HG03060 (cell line): Measurements from ENCODE around the gene RAB36.

ENCODE experiments used
- ATAC-seq: cut with Tn5 transposase; IDR thresholded peaks from one replicate; pipeline ENCODE4 v1.9.1; 2021; ENCODE audit warnings: low read depth, moderate number of reproducible peaks; ENCODE audit not compliant: unreplicated experiment

Gene RAB36

DNA sequence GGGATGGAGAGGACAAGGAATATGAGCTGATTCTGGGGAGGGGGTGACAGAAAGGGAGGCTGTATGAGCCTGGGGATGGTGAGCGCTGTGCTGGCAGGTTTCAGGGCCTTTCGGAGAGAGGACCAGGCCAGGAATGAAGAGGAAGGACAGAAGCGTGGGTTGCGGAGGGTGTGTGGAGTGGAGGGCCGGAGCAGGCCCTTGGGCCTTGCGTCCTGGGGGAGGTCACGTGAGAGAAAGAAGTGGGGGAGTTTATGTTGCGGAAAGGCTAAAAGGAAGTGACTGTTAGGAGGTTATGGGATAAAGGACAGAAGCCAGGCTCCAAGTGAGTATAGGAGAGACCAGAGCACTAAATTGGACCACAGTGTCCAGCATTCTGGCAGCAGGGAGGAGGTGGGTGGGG, 52.6 kb downstream of the RAB36 start:
- no peak for ATAC-seq

DNA sequence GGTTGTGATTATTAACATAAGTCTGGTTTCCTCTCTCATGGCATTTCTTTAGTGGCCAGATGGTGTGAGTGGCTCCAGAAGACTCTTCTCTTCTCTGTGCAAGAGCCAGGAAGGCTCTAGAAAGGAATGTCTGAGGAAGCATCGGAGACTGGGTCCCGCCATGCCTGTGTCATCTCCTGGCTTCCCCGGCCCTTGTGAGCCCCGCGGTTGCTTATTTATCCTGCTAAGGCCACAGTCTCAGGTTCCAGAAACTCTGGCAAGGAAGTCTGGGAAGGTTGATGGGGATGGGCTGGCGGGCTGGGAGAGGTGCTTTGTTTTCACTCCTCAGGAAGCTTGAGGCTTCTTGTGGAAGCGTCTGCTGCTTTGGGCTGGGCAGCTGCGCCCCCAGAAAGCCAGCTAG, 53.9 kb downstream of the RAB36 start:
- no peak for ATAC-seq

DNA sequence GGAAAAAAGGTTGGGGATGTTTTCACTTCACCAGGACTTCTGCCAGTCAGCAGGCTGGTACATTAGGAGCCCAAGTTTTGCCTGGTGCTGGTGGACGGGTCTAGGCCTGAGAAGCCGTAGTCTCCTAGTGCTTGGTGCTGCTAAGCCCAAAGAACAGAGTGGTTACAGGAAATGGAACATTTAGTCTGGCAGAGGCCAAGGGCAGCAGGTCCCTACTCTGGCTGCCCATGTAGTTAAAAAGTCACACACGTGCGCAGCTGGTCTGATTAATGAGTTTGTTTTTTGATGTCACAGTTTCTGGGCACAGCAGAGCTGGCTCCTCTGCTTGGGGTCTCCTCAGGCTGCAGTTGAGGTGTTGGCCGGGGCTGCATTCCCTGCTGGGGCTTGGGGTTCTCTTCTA, 55.6 kb downstream of the RAB36 start:
- ATAC-seq, result no peak

DNA sequence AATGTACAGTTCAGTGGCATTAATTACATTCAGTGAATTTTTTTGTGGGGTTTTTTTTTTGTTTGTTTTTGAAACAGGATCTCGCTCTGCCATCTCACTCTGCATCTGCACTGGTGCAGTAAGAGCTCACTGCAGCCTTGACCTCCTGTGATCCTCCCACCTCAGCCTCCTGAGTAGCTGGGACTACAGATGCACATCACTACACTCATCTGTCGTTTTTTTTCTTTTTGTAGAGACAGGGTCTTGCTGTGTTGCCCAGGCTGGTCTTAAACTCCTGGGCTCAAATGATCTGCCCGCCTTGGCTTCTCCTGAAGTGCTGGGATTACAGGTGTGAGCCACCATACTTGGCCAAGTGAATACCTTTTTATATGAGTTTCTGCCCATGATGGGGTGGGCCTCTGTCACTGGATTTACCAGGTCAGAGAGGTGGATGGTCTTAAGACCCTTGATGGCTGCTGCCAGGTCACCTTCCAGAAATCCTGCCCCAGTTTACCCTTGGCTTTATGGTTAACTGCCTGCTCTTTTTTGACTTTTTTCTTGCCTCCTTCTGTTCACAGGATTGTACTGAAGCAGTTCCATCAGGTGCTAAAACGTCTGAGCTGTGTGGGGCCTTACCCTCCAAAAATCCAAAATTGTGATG, 57.7 kb downstream of the RAB36 start:
- ATAC-seq, result no peak

DNA sequence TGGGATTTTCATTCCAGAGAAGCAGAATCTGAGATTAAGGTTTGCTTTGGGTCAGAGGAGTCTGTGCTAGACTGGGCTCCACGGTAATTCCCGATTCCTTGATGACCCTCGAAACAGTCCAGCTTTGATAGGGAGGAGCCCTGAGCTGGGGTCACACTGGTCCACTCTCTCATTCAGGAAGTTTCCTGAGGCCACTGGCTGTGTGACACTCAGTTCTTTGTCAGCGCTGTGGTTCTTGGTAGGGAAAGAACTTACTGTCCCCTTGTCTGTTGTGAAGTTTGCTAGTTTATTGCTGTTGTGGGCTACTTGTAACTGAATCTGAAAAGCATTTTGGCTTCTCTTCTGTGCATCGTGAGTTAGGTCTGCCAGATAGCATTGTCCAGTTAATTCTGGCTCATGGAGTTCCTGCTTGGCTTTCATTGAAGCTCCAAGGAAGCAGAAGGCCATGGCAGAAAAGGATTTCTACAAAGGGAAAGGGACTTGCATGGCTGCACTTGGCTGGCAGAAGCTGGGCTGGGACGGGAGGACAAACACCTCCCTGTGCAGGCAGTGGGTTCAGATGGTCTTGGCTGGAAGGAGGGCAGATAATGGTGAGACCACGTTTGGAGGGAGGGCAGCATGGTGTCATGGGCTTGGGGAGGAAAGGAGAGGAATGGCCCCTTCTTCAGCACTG, 58.3 kb downstream of the RAB36 start:
- ATAC-seq, result no peak

DNA sequence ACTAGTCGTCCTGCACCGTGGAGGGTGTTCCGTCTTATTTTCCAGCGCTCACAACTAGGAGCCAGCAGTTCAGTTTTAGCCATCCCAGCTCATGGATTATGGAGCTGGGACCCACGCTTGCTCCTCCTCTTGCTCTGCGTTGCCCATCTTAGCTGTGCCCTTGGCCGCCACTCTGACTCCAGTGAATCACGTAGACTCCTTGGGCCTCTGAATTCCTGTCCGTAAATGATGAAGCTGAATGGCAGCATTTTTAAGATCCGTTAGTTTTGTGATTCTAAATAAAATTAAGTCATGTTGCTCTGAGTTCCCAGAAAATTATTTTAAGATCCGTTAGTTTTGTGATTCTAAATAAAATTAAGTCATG, 58.8 kb downstream of the RAB36 start:
- ATAC-seq, result no peak

DNA sequence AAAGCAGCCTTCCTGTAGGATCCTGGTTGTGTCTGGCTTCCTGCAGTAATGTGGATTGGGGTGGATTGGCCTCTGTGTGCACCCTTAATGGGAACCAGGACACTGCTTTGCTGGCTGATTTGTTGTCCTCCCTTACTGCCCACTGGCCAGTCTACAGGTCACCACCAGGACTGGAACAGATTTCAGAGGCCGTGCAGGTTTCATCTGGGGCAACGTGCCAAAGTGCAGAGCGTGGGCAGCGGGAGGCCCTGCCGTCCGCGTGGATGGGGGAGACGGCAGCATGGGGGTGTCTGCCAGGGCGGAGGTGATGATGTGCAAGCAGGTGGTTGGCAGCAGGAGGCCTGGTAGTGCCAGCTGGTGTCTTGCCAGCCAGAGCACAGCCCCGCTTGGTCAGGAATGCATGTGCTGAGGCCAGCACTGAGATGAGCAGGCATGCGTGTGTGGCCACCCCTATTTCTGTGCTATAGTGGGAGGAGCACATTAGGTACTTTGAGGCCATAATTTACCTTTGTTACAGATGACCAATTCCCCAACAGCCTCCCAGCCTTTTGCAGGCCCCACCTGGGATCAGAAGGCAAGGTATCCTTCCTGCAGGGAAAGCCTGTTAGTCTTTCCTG, 59.4 kb downstream of the RAB36 start:
- ATAC-seq, result no peak

DNA sequence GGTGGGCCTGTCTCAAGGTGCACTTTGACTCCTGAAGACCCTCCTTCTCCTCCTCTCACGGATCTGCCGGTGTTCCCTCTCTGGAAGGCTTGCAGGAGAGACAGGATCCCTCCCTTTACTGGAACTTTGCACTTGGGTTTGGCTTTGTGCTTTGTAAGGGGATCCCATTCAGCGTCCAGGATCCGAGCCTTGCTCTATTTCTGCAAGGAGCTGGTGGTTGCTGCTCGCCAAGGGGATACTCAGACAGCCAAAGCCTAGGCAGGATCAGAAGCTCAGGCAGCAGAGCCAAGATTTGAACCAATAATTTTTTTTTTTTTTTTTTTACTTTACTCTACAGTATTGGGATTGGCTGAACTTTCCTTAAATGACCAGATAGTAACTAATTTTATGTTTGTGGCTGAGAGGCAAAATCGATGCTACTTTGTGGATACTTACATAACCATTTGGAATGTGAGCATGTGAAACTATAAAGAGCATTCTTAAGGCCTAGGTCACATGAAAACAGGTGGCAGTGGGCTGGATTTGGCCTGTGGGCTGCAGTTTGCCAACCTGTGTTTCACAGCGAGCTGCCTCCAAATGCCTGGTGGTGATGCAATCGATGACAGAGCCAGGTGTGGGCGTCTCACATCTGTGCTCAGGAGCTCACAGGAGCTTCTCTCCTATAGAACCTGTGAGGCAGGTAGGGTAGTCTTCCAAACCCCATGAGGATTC, 60.2 kb downstream of the RAB36 start:
- ATAC-seq, result no peak

DNA sequence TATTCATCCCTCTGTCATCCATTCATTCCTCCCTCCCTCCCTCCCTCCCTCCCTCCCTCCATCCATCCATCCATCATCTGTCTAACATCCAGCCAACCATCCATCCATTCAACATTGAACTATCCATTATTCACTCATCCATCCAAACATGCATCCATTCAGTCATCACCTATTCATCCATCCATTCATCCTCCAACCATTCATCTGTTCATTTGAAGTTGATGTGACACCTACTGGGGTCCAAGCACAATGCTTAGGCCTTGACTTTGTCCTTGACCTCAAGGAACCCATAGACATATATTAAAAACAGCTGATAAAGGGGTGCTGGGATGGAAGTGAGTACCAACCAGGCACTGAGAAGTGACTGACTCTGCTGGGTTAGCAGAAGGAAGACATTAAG, 61.6 kb downstream of the RAB36 start:
- no peak for ATAC-seq

DNA sequence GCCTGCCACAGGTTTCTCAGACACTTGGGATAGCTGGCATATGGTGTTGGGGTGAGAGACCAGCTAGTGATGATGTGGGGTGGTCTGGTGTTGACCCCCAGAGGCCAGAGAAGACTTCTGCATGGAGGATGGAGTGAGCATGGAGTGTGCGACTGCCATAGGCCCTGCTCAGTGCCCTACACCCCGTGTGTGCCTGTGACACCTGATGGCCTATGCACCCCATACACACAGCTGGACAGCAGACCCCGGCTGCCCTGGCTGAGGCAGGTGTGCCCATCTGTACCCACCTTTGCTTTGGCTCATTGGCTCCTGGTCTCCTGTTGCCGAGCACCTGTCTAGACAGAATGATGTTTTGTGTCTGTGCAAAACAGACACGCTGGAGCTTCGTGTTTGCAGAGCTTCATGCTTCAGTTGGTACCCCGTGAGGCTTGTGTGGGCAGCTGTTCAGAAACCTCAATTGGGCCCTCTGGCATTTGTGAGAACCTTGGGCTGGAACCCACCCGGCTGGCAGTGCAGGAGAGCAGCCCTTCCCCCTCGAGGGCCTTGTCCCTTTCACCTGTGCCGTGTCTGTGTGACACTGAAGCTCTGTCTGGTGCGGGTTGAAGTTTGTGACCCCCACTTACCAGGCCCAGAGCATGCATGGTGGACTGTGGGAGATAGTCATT, 62.6 kb downstream of the RAB36 start:
- no peak for ATAC-seq

DNA sequence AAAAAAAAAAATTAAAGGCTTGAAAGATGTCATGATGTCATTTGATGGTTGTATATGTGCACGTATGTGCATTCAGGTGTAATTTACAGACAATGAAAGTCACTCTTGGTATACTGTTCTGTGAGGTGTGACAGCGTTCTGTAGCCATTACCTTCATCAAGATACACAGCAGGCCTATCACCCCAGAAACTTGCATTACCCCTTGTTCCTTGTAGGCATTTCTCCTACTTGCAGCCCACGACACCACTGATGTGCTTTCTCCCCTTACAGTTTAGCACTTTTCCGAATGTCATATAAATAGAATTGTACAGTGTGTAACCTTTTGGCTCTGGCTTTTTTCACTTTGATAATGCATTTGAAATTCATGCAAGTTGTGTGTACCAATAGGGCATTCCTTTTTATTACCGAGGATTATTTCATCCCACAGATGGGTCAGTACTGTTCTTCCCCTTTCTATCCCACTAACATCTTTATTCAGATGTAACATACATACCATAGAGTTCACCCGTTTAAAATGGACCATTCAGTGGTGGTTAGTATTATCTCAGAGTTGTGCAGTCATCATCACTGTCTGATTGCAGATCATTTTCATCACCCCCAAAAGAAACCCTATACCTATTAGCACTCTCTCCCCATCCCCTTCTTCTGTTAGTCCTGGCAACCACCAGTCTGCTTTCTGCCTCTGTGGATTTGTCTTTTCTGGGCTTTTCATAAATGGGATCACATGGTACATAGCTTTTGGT, 65.3 kb downstream of the RAB36 start:
- no peak for ATAC-seq

DNA sequence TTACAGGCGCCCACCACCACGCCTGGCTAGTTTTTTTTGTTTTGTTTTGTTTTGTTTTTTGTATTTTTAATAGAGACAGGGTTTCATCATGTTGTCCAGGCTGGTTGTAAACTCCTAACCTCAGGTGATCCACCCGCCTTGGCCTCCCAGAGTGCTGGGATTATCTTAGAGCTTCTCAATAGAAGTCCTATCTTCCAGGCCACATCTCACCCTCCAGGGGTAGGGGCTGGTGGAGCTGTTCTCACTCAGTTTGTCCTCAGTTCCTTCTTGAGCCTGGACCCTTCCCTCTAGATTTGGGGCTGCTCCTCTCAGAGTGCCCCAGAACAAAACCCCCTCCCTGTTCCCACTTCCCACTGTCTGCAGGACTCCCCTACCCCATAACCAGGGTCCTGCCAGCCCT, 66.3 kb downstream of the RAB36 start:
- no peak for ATAC-seq

DNA sequence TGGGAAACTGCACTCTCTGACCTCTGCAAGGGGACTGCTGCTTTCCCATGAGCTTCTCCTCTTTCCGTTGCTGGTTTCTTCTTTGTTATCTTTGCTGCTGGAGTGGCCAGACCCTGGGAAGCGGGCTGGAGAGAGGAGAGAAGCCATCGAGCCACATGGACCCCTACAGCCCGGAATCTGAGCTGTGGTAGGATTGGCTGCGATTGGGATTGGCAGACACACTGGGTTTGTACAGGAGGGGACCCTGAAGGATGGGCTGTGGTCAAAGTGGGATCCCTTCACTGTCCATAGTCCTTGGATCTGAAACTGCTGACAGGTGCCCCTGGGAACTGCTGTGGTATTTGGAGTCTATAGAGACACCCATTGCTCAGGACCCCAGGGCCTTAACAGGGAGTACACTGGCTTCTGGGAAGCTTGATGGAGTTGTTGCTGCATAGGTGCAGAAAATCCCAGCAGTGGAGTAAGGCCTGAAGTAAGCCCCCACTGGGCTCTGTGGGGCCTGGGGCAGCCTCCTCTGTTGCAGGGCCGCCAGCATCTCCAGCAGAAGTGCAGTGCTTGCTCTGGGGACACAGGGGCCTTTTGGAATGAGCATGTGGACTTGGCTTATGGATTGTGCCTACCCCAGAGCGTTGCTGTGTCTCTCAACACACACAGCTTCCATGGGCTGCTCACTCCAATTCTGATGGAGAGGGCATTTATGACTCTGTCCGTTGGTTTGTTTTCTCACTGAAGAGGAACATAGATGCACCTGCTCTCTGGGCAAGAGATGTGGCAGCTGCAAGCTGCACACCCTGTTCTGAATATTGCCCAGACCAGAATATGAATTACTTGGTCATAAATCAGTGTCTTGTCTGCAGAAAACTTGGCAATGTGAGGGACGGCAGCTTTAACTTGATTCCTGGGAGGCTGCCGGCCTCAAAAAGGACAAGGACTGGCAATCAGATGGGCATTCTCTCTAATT, 67.1 kb downstream of the RAB36 start:
- ATAC-seq, result no peak

DNA sequence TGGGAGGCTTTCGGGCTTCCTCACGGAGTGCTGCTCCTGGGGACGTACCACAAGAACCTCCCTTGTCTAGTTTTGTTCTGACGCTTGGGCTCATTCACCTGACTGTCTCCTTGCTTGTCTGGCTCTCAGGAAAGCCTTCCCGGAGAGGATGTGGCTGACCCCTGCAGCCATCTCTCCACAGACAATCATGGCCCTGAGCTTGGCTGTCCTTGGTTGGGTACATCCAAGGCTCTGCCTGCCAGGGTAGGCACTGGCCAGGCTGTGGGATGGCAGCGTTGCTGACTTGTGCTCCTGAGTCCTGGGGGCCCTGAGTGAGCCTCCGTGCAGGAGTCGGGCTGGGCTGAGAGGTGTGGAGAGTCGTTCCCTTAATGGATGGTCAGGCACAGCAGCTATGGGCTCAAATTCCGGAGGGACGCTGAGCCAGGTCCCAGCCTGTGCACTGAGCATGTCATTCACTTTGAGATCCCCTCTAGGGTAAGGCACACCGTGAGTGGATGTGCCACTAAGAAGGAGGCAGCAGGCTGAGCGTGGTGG, 67.8 kb downstream of the RAB36 start:
- ATAC-seq, result no peak

DNA sequence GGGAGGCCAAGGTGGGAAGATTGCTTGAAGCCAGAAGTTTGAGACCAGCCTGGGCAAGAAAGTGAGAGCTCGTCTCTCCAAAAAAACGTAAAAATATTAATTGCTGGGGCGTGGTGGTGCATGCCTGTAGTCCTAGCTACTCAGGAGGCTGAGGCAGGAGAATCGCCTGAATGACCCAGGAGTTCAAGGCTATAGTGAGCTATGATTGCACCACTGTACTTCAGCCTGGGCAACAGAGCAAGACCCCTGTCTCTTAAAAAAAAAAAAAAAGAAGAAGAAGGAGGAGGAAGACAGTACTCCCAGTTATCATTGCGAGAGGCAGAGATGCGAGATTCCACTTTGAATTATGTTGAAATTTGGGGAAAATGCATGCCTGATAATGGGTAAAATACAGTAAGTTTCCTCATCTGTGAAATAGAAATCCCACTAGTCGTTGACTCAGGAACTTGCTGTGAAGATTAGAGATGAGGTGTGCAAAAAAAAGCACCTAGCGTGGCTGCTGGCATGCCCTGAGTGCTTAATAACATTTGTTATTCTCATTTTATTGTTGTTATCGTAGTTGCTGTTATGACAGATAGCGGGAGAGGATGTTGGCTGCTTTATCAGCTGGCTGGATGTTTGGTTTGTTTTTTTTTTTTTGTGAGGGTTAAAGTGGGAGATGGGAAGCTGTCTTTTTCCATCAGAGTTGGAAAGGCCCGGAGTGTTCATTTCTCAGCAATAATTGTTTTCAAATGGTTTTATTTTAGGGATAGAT, 68.5 kb downstream of the RAB36 start:
- ATAC-seq, result no peak
